PC-9 (cell line): Measurements from ENCODE around the gene ATP4A. TPM values are rescaled to one million over a fixed set of nuclear protein-coding genes. Genes with fewer than 3 reads are reported as not detected.
A peak's percentile ranks its signal among the peaks of the same experiment; 100 is the strongest.

Source experiments
- BruUV-seq: library from RNA; stranded (reverse); fragments of 400-500 nt; replicated peaks from 2 replicates; lab custom pipeline; 2021; lab: Mats Ljungman, UMichigan
- CTCF ChIA-PET: fragments of 300-600 bp; sonication (Branson Sonifier 250); formaldehyde crosslinking; loops from one replicate; lab custom pipeline; 2022; ENCODE audit warnings: antibody characterized with exemption; lab: Charles Lee
- POLR2A ChIA-PET: fragments of 300-600 bp; sonication (Branson Sonifier 250); formaldehyde crosslinking; loops from one replicate; lab custom pipeline; 2022; ENCODE audit warnings: antibody characterized with exemption; ENCODE audit not compliant: unreplicated experiment; lab: Charles Lee
- DNase-seq, 2 experiments: peaks; one replicate each; pipeline versions ENCODE4 v3.0.0 to v3.0.0-alpha.2; 2015 to 2022; ENCODE audit warnings: mixed read lengths in 1 of 2
- H2AFZ ChIP-seq: fragments of 200-600 bp; sonication (generic); 2 replicates; pipeline ENCODE4 v1.8.1; 2017; ENCODE audit warnings: antibody characterized with exemption
- H3F3A ChIP-seq: fragments of 200-600 bp; sonication (generic); 2 replicates; pipeline ENCODE4 v1.8.1; 2017; ENCODE audit warnings: antibody characterized with exemption, mild to moderate bottlenecking, low read depth; ENCODE audit not compliant: insufficient read depth
- H3K27ac ChIP-seq: fragments of 200-600 bp; sonication (generic); 2 replicates; pipeline ENCODE4 v1.6.1; 2016; ENCODE audit warnings: mixed run types
- H3K27me3 ChIP-seq: fragments of 200-600 bp; sonication (generic); 2 replicates; pipeline ENCODE4 v1.6.1; 2016; ENCODE audit warnings: low read depth, mixed run types; ENCODE audit not compliant: insufficient read depth
- H3K36me3 ChIP-seq: fragments of 200-600 bp; sonication (generic); 2 replicates; pipeline ENCODE4 v1.6.1; 2016; ENCODE audit warnings: low read depth, mixed run types
- H3K4me1 ChIP-seq: fragments of 200-600 bp; sonication (generic); replicated peaks from 2 replicates; pipeline ENCODE4 v1.6.1; 2016; ENCODE audit warnings: mixed run types; ENCODE audit not compliant: insufficient read depth
- H3K4me2 ChIP-seq: fragments of 200-600 bp; sonication (generic); 2 replicates; pipeline ENCODE4 v1.6.1; 2017; ENCODE audit warnings: mixed run types
- H3K4me3 ChIP-seq: fragments of 200-600 bp; sonication (generic); 2 replicates; pipeline ENCODE4 v1.6.1; 2016; ENCODE audit warnings: mixed run types
- H3K79me2 ChIP-seq: fragments of 200-600 bp; sonication (generic); 2 replicates; pipeline ENCODE4 v1.6.1; 2017; ENCODE audit warnings: low read depth, mixed run types
- H3K9me2 ChIP-seq: fragments of 200-600 bp; sonication (generic); 2 replicates; pipeline ENCODE4 v1.8.1; 2017; ENCODE audit warnings: mild to moderate bottlenecking; ENCODE audit not compliant: insufficient read depth
- H3K9me3 ChIP-seq: fragments of 200-600 bp; sonication (generic); 2 replicates; pipeline ENCODE4 v1.8.1; 2016; ENCODE audit warnings: low read depth; ENCODE audit not compliant: insufficient read depth
- H4K20me1 ChIP-seq: fragments of 200-600 bp; sonication (generic); 2 replicates; pipeline ENCODE4 v1.8.1; 2017; ENCODE audit not compliant: insufficient read depth
- CTCF ChIP-seq: fragments of 200-600 bp; sonication (generic); conservative IDR thresholded peaks from 2 replicates; pipeline ENCODE4 v1.6.1; 2017; ENCODE audit warnings: mixed run types, antibody characterized with exemption, mild to moderate bottlenecking, moderate library complexity
- EZH2 ChIP-seq: fragments of 200-600 bp; sonication (generic); IDR thresholded peaks from 2 replicates; pipeline ENCODE4 v1.8.0; 2017; ENCODE audit warnings: antibody characterized with exemption, low read depth
- intact Hi-C: fragments of 100-400 bp; cut with micrococcal nuclease; formaldehyde crosslinking; loops from one replicate; pipeline ENCODE4 v1.10.0; 2022; ENCODE audit not compliant: unreplicated experiment
- total RNA-seq: library from RNA; stranded (reverse); gene quantifications from 2 replicates; pipeline ENCODE4 v1.2.3, GENCODE V29; 2021

The ATP4A gene
- total RNA-seq, 1 experiment from 2014 or later, result not detected

GRCh38 chr19:35546532-35546931 is 16.9 kb downstream of the ATP4A start:
- TF ChIP-seq CTCF (no peak), EZH2 (no peak)
- CTCF ChIA-PET, result no interaction called here
- peaks cover 6% of the 10 kb centered on the region; the same call in 1 of the 2 replicates for H3K36me3 ChIP-seq

GRCh38 chr19:35545855-35546381 is 17.5 kb downstream of the ATP4A start:
- no TSS peak for BruUV-seq
- H3K9me2 ChIP-seq, result no peaks in the 10 kb centered on the region
- H3K9me3 ChIP-seq, result no peaks in the 10 kb centered on the region
- no peaks in the 10 kb centered on the region for H3F3A ChIP-seq
- intact Hi-C loops, result loop anchor here (1.0 to 5.0 kb wide), 4 partner anchors 36 to 386 kb away; partner anchors contain the start of gene ETV2
- H3K4me1 ChIP-seq, result peaks cover 14% of the 10 kb centered on the region
- POLR2A ChIA-PET, result no interaction called here
- no peaks in the 10 kb centered on the region; the same call in 1 of the 2 replicates for H4K20me1 ChIP-seq
- peak overlapping the region; percentile 59; the same call in 1 of the 2 replicates for H3K27ac ChIP-seq
- no peak for TF ChIP-seq CTCF
- no peak for TF ChIP-seq EZH2
- peak overlapping the region; percentile 100 for H3K4me3 ChIP-seq
- H3K27me3 ChIP-seq, result no peaks in the 10 kb centered on the region
- peak overlapping the region; percentile 99 for H2AFZ ChIP-seq
- H3K36me3 ChIP-seq, result peaks cover 6% of the 10 kb centered on the region; the same call in 1 of the 2 replicates
- peak; percentile 37 to 70 for DNase-seq
- CTCF ChIA-PET, result no interaction called here
- peak overlapping the region; percentile 98 for H3K4me2 ChIP-seq
- peaks cover 42% of the 10 kb centered on the region for H3K79me2 ChIP-seq

More at GRCh38 chr19:35546532-35546931, 16.9 kb downstream of the ATP4A start:
- Histone ChIP-seq H3K9me2 (no peaks in the 10 kb centered on the region), H3K9me3 (no peaks in the 10 kb centered on the region), H3K4me3 (peak overlapping the region; percentile 100), H2AFZ (peak overlapping the region; percentile 99; the same call in 1 of the 2 replicates), H3K4me1 (peaks cover 14% of the 10 kb centered on the region), H3F3A (no peaks in the 10 kb centered on the region), H3K4me2 (peak overlapping the region; percentile 98), H3K79me2 (peaks cover 42% of the 10 kb centered on the region), H4K20me1 (no peaks in the 10 kb centered on the region; the same call in 1 of the 2 replicates), H3K27ac (no peak overlapping the region), H3K27me3 (no peaks in the 10 kb centered on the region)
- POLR2A ChIA-PET, result interaction anchor here (0.6 kb wide), 1 partner anchor 147 kb away, joined by 19 read pairs; no protein-coding TSS in a partner anchor
- DNase-seq, result no peak
- intact Hi-C loops, result loop anchor here (5.0 kb wide), 2 partner anchors 96 to 386 kb away; partner anchors contain the start of gene ETV2
- no TSS peak for BruUV-seq

DNA sequence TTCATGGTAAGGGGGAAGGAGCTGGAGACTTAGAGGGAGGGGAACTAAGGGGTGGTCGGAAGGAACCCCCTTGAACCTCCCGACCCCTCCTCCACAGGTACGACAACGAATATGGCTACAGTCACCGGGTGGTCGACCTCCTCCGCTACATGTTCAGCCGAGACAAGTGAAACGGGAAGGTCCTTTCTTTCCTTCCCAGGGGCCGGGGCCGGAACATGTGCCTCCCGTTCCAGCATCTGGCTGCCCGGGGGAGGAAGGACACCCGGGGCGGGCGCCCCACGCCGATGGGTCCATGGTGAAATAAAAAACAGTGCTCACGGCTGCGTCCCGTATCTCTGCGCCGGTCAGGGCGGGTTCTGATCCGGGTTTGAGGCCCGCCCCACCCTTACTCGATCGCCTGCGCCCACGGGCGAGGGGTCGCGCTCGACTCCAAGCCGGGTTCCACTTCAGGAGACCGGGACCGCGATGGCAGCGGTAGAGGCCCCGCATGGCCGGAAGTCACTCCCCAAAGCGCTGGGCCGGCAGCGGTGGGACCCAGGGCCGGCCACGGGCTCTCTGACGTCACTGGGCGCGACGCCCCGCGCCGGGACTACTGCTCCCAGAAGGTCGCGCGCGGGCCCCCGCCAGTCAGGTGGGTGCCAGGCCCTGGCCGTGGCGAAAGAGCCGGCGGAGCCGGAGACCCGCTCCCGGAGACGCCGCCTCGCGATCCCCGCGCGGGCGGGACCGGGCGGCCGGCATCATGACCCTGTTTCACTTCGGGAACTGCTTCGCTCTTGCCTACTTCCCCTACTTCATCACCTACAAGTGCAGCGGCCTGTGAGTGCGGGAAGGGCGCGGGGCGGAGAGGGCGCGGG is 18.2 kb downstream of the ATP4A start, which contains the start of gene TMEM147:
TMEM147 (plus strand) TSS at position 626 of the 854 bp plus-strand sequence; CDS start at position 740, 114 bp downstream.
- peak within 1 kb of the TSS; percentile 59 for H3K27ac ChIP-seq
- no peaks in the 10 kb centered on the region for H3F3A ChIP-seq
- ChIA-PET POLR2A (no interaction called here), CTCF (interaction anchor here (0.5 kb wide), 1 partner anchor 74 kb away, joined by 4 read pairs; no protein-coding TSS in a partner anchor)
- H3K4me1 ChIP-seq, result peaks cover 14% of the 10 kb centered on the region
- no peaks in the 10 kb centered on the region for H3K9me3 ChIP-seq
- H3K27me3 ChIP-seq, result no peaks in the 10 kb centered on the region
- H3K9me2 ChIP-seq, result no peaks in the 10 kb centered on the region
- TF ChIP-seq CTCF (no peak), EZH2 (no peak)
- intact Hi-C loops, result loop anchor here (1.0 to 5.0 kb wide), 4 partner anchors 35 to 387 kb away; partner anchors contain the start of gene ETV2
- peak within 1 kb of the TSS; percentile 98 for H3K4me2 ChIP-seq
- TSS peak; percentile 72 for BruUV-seq
- peak; percentile 66 to 90 for DNase-seq
- H4K20me1 ChIP-seq, result no peaks in the 10 kb centered on the region; the same call in 1 of the 2 replicates
- H3K36me3 ChIP-seq, result peaks cover 6% of the 10 kb centered on the region; the same call in 1 of the 2 replicates
- H3K4me3 ChIP-seq, result peak within 1 kb of the TSS; percentile 100
- H3K79me2 ChIP-seq, result peaks cover 42% of the 10 kb centered on the region
- H2AFZ ChIP-seq, result peak within 1 kb of the TSS; percentile 99
